HCT116 (cell line): ENCODE measurements around the gene TOMM34. TPM values are rescaled to one million over a fixed set of nuclear protein-coding genes. Genes with fewer than 3 reads are reported as not detected.

Source experiments
- ATAC-seq: fragments of 200-7000 bp; cut with Tn5 transposase; 2 replicates; pipeline ENCODE4 v1.9.1; 2020; ENCODE audit warnings: mild to moderate bottlenecking, moderate library complexity
- BruUV-seq: library from RNA; stranded (reverse); fragments of 400-500 nt; replicated peaks from 2 replicates; lab custom pipeline; 2021; lab: Mats Ljungman, UMichigan
- CTCF ChIA-PET: fragments of 300-600 bp; sonication (Branson Sonifier 250); formaldehyde crosslinking; loops from one replicate; lab custom pipeline; 2021; ENCODE audit warnings: antibody characterized with exemption; lab: Charles Lee
- POLR2A ChIA-PET: fragments of 300-600, 350-600 bp; sonication (Branson Sonifier 250); formaldehyde crosslinking; loops from one replicate; lab custom pipeline; 2021; ENCODE audit warnings: antibody characterized with exemption; lab: Charles Lee
- RAD21 ChIA-PET, 2 experiments: fragments of 300-600 bp; sonication (Branson Sonifier 250); formaldehyde crosslinking; loops; one replicate each; lab custom pipeline; 2023; ENCODE audit warnings: low total read pairs in 2 of 2; ENCODE audit not compliant: uncharacterized antibody in 2 of 2, unreplicated experiment in 2 of 2, low non-redundant PET in 1 of 2; lab: Charles Lee
- DNase-seq: peaks from one replicate; pipeline ENCODE4 v3.0.0-alpha.2; 2010; ENCODE audit warnings: low read depth, low spot score
- H2AFZ ChIP-seq: fragments of 200-600 bp; shearing (Covaris generic), sonication (generic); 2 replicates; pipeline ENCODE4 v1.6.1; 2017; ENCODE audit warnings: low read depth, mixed run types, mixed read lengths, antibody characterized with exemption, low read length; ENCODE audit not compliant: poor library complexity, severe bottlenecking
- H3K27ac ChIP-seq: 2 replicates; pipeline ENCODE4 v1.5.1; 2012; ENCODE audit warnings: low read depth, low read length
- H3K27me3 ChIP-seq: fragments of 200-600 bp; sonication (generic); 2 replicates; pipeline ENCODE4 v1.6.1; 2016; ENCODE audit warnings: mixed run types, low read length, mixed read lengths; ENCODE audit not compliant: insufficient read depth
- H3K36me3 ChIP-seq, 2 experiments: fragments of 200-500 bp in 1 of 2; fragments of 200-600 bp in 1 of 2; sonication (Bioruptor generic) in 1 of 2; sonication (generic) in 1 of 2; 2 replicates each; pipeline versions ENCODE4 v1.5.1 to v1.6.1; 2014 to 2016; ENCODE audit warnings: low read length in 2 of 2, inconsistent platforms in 1 of 2, mixed read lengths in 1 of 2, mixed run types in 1 of 2; ENCODE audit not compliant: insufficient read depth in 2 of 2, control insufficient read depth in 1 of 2
- H3K4me1 ChIP-seq, 2 experiments: fragments of 200-600 bp in 1 of 2; sonication (generic) in 1 of 2; 2 replicates each; pipeline versions ENCODE4 v1.5.1 to v1.6.1; 2012 to 2017; ENCODE audit warnings: low read length in 2 of 2, inconsistent platforms in 1 of 2, mild to moderate bottlenecking in 1 of 2, mixed read lengths in 1 of 2, mixed run types in 1 of 2, moderate library complexity in 1 of 2; ENCODE audit not compliant: insufficient read depth in 2 of 2, control insufficient read depth in 1 of 2
- H3K4me2 ChIP-seq: fragments of 200-600 bp; sonication (generic); 2 replicates; pipeline ENCODE4 v1.6.1; 2017; ENCODE audit warnings: mixed run types, low read length, mixed read lengths
- H3K4me3 ChIP-seq, 2 experiments: fragments of 200-600 bp in 1 of 2; sonication (generic) in 1 of 2; replicated peaks in 1 of 2; 2 replicates each; pipeline ENCODE4 v1.5.1; 2011 to 2016; ENCODE audit warnings: low read length in 2 of 2, control low read depth in 1 of 2, low read depth in 1 of 2, mild to moderate bottlenecking in 1 of 2, mixed read lengths in 1 of 2, mixed run types in 1 of 2
- H3K79me2 ChIP-seq: fragments of 200-600 bp; sonication (generic); 2 replicates; pipeline ENCODE4 v1.6.1; 2017; ENCODE audit warnings: mild to moderate bottlenecking, mixed run types, low read length, moderate library complexity, mixed read lengths; ENCODE audit not compliant: insufficient read depth
- H3K9ac ChIP-seq: fragments of 200-600 bp; sonication (generic); 2 replicates; pipeline ENCODE4 v1.6.1; 2016; ENCODE audit warnings: low read length, mixed read lengths
- H3K9me2 ChIP-seq: fragments of 200-600 bp; sonication (generic), shearing (Covaris generic); 2 replicates; pipeline ENCODE4 v1.6.1; 2017; ENCODE audit warnings: mixed run types, mild to moderate bottlenecking, moderate library complexity; ENCODE audit not compliant: insufficient read depth
- H3K9me3 ChIP-seq, 2 experiments: fragments of 200-500 bp in 1 of 2; fragments of 200-600 bp in 1 of 2; sonication (Bioruptor generic) in 1 of 2; sonication (generic) in 1 of 2; 2 replicates each; pipeline ENCODE4 v1.6.1; 2014 to 2017; ENCODE audit warnings: low read length in 2 of 2, mixed read lengths in 2 of 2, inconsistent platforms in 1 of 2, low read depth in 1 of 2, mild to moderate bottlenecking in 1 of 2, mixed run types in 1 of 2, moderate library complexity in 1 of 2; ENCODE audit not compliant: control insufficient read depth in 1 of 2, insufficient read depth in 1 of 2
- H4K20me1 ChIP-seq: fragments of 200-600 bp; sonication (generic), shearing (Covaris generic); 2 replicates; pipeline ENCODE4 v1.6.1; 2017; ENCODE audit warnings: mixed run types, mild to moderate bottlenecking, moderate library complexity; ENCODE audit not compliant: insufficient read depth
- EZH2phosphoT487 ChIP-seq: fragments of 200-600 bp; IDR thresholded peaks from 2 replicates; pipeline ENCODE4 v1.6.1; 2018; ENCODE audit warnings: antibody characterized with exemption, borderline replicate concordance
- SIN3A ChIP-seq: IDR thresholded peaks from 2 replicates; pipeline ENCODE4 v1.6.1; 2012; ENCODE audit warnings: low read depth
- TCF7L2 ChIP-seq: IDR thresholded peaks from 2 replicates; pipeline ENCODE4 v1.7.0; 2011; ENCODE audit warnings: borderline replicate concordance, inconsistent platforms; ENCODE audit not compliant: insufficient read depth, insufficient read length; ENCODE audit errors: extremely low read depth
- ZNF274 ChIP-seq: fragments of 200-500 bp; sonication (Bioruptor generic); IDR thresholded peaks from 2 replicates; pipeline ENCODE4 v1.6.1; 2014; ENCODE audit warnings: mild to moderate bottlenecking, low read depth, low read length, inconsistent platforms
- intact Hi-C: fragments of 100-400 bp; cut with micrococcal nuclease; formaldehyde crosslinking; loops from 2 replicates; pipeline ENCODE4 v1.10.0; 2022
- total RNA-seq: library from RNA; stranded (reverse); gene quantifications from one replicate; pipeline ENCODE4 v1.2.1, GENCODE V29; 2021; ENCODE audit not compliant: unreplicated experiment
- TF ChIP-seq, protein P1 (sequence below): IDR thresholded peaks from 2 replicates; pipeline ENCODE4 v1.6.1; 2012
- TF ChIP-seq, protein P2 (sequence below): IDR thresholded peaks from 2 replicates; pipeline ENCODE4 v1.6.1; 2011; ENCODE audit warnings: mild to moderate bottlenecking, low read length, moderate library complexity; ENCODE audit not compliant: insufficient replicate concordance; ENCODE audit errors: extremely low read depth

TOMM34 gene
- total RNA-seq, 1 experiment from 2014 or later: 51.7 TPM

DNA sequence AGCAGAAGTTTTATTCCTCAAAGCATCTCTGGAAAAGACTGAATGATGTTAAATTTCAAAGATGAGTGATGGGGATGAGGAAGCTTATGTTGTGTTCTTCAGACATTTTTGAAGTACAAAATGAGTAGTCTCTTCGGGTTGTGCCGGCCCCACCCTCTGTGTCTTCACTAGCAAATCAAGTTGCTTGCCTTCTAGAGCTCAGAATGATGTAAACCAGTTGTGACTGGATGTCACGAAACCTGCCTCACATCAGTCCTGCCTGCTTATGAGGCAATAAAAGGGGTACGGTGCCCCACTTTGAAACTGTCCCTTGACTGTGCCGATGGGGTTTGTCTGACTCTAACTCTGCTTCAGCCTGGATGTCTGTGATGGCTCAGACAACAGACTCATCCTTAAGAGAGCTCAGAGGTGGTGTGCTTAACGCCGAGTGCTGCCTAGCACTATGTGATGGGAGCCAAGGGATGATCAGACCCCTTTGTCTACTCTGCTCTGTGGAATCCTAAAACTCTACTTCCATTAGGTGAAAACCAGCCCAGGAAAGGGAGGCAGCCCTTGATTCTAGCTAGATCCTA, 19.0 kb downstream of the TOMM34 start:
- no TSS peak for BruUV-seq
- H3K79me2 ChIP-seq: 0 out of 2 replicates have a peak, but pooled peaks cover 3% of the 10 kb centered on the region
- H3K4me3 ChIP-seq: no peak overlapping the region
- ATAC-seq (no peak), DNase-seq (no peak)
- ChIA-PET RAD21 (no interaction called here), CTCF (no interaction called here), POLR2A (interaction anchor here (0.7 to 1.2 kb wide), 3 partner anchors 8 to 32 kb away, joined by 3 to 4 read pairs (median 3); partner anchors contain the start of genes PABPC1L and TOMM34)
- no peaks in the 10 kb centered on the region for H4K20me1 ChIP-seq
- no peak overlapping the region for H3K9ac ChIP-seq
- H3K36me3 ChIP-seq: peaks cover 31 to 56% of the 10 kb centered on the region in 2 experiments; a peak in 3 of 4 replicates
- TF ChIP-seq, protein P1, sequence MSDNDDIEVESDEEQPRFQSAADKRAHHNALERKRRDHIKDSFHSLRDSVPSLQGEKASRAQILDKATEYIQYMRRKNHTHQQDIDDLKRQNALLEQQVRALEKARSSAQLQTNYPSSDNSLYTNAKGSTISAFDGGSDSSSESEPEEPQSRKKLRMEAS: no peak
- TF ChIP-seq SIN3A (no peak), EZH2phosphoT487 (no peak), ZNF274 (no peak), TCF7L2 (no peak)
- TF ChIP-seq, protein P2, sequence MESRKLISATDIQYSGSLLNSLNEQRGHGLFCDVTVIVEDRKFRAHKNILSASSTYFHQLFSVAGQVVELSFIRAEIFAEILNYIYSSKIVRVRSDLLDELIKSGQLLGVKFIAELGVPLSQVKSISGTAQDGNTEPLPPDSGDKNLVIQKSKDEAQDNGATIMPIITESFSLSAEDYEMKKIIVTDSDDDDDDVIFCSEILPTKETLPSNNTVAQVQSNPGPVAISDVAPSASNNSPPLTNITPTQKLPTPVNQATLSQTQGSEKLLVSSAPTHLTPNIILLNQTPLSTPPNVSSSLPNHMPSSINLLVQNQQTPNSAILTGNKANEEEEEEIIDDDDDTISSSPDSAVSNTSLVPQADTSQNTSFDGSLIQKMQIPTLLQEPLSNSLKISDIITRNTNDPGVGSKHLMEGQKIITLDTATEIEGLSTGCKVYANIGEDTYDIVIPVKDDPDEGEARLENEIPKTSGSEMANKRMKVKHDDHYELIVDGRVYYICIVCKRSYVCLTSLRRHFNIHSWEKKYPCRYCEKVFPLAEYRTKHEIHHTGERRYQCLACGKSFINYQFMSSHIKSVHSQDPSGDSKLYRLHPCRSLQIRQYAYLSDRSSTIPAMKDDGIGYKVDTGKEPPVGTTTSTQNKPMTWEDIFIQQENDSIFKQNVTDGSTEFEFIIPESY: no peak
- no peaks in the 10 kb centered on the region for H3K9me2 ChIP-seq
- H3K4me2 ChIP-seq: no peak overlapping the region
- no peaks in the 10 kb centered on the region for H3K27me3 ChIP-seq
- no peaks in the 10 kb centered on the region for H3K4me1 ChIP-seq
- intact Hi-C loops: no loop called here
- no peak overlapping the region for H2AFZ ChIP-seq
- no peak overlapping the region for H3K27ac ChIP-seq
- no peaks in the 10 kb centered on the region for H3K9me3 ChIP-seq
